GM21576 (cell line): Measurements from ENCODE around the gene CSNK1A1L.

Experiments used
- ATAC-seq: cut with Tn5 transposase; IDR thresholded peaks from one replicate; pipeline ENCODE4 v1.9.1; 2021; ENCODE audit warnings: mild to moderate bottlenecking, moderate library complexity; ENCODE audit not compliant: unreplicated experiment

CSNK1A1L gene

GRCh38 chr13:37107868-37108267 is 2.4 kb upstream of the CSNK1A1L start:
- ATAC-seq: no peak

- ATAC-seq: no peak
Measured at GRCh38 chr13:37107456-37107855, 2.0 kb upstream of the CSNK1A1L start.

- no peak for ATAC-seq
Measured at GRCh38 chr13:37106642-37107041, 1.2 kb upstream of the CSNK1A1L start.

- ATAC-seq: no peak
Measured at GRCh38 chr13:37102896-37103295, 2.6 kb downstream of the CSNK1A1L start.

- ATAC-seq: no peak
Measured at GRCh38 chr13:37101201-37101600, 4.3 kb downstream of the CSNK1A1L start.

- no peak for ATAC-seq
Measured at GRCh38 chr13:37100731-37101130, 4.7 kb downstream of the CSNK1A1L start.

- no peak for ATAC-seq
Measured at GRCh38 chr13:37097076-37097475, 8.4 kb downstream of the CSNK1A1L start.

GRCh38 chr13:37094840-37095239 is 10.6 kb downstream of the CSNK1A1L start:
- ATAC-seq: no peak

- ATAC-seq: no peak
Measured at GRCh38 chr13:37094099-37094498, 11.4 kb downstream of the CSNK1A1L start.

- ATAC-seq: no peak
Measured at GRCh38 chr13:37091835-37092234, 13.6 kb downstream of the CSNK1A1L start.

GRCh38 chr13:37090912-37091311 is 14.6 kb downstream of the CSNK1A1L start:
- no peak for ATAC-seq

- no peak for ATAC-seq
Measured at GRCh38 chr13:37089495-37089894, 16.0 kb downstream of the CSNK1A1L start.

GRCh38 chr13:37087486-37087885 is 18.0 kb downstream of the CSNK1A1L start:
- ATAC-seq: no peak

GRCh38 chr13:37085606-37086005 is 19.9 kb downstream of the CSNK1A1L start:
- no peak for ATAC-seq

- ATAC-seq: no peak
Measured at GRCh38 chr13:37076818-37077217, 28.6 kb downstream of the CSNK1A1L start.

GRCh38 chr13:37075164-37075563 is 30.3 kb downstream of the CSNK1A1L start:
- no peak for ATAC-seq

GRCh38 chr13:37074703-37075102 is 30.8 kb downstream of the CSNK1A1L start:
- no peak for ATAC-seq

GRCh38 chr13:37072024-37072423 is 33.4 kb downstream of the CSNK1A1L start:
- ATAC-seq: no peak

GRCh38 chr13:37070956-37071355 is 34.5 kb downstream of the CSNK1A1L start:
- no peak for ATAC-seq

- ATAC-seq: no peak
Measured at GRCh38 chr13:37070145-37070695, 35.2 kb downstream of the CSNK1A1L start.

- no peak for ATAC-seq
Measured at GRCh38 chr13:37069597-37070103, 35.8 kb downstream of the CSNK1A1L start.

GRCh38 chr13:37068962-37069361 is 36.5 kb downstream of the CSNK1A1L start:
- no peak for ATAC-seq

- ATAC-seq: no peak
Measured at GRCh38 chr13:37067874-37068273, 37.6 kb downstream of the CSNK1A1L start.
